WTC11 (cell line): ENCODE results near the gene THAP9. TPM values are rescaled to one million over a fixed set of nuclear protein-coding genes. Genes with fewer than 3 reads are reported as not detected.

ENCODE experiments used
- ATAC-seq: fragments of 200-7000 bp; cut with Tn5 transposase; 2 replicates; pipeline ENCODE4 v1.10.0; 2021; ENCODE audit warnings: mild to moderate bottlenecking, moderate library complexity
- CTCF ChIA-PET: fragments of 300-600 bp; sonication (Branson Sonifier 250); formaldehyde crosslinking; loops from one replicate; lab custom pipeline; 2021; ENCODE audit warnings: antibody characterized with exemption; lab: Charles Lee
- POLR2A ChIA-PET: fragments of 350-600 bp; sonication (Branson Sonifier 250); formaldehyde crosslinking; loops from one replicate; lab custom pipeline; 2021; ENCODE audit warnings: antibody characterized with exemption; lab: Charles Lee
- DNase-seq: peaks from one replicate; pipeline ENCODE4 v3.0.0; 2021; ENCODE audit warnings: low spot score
- H3K27ac Mint-ChIP-seq: 2 replicates; pipeline ENCODE4 v1.8.0; 2021; ENCODE audit warnings: mixed read lengths
- H3K27me3 Mint-ChIP-seq: 2 replicates; pipeline ENCODE4 v1.8.0; 2021; ENCODE audit warnings: low read depth, mild to moderate bottlenecking, moderate library complexity, mixed read lengths
- H3K36me3 Mint-ChIP-seq: 2 replicates; pipeline ENCODE4 v1.8.0; 2021; ENCODE audit warnings: mixed read lengths
- H3K4me1 Mint-ChIP-seq: 2 replicates; pipeline ENCODE4 v1.8.0; 2022; ENCODE audit warnings: mixed read lengths
- H3K4me3 Mint-ChIP-seq: 2 replicates; pipeline ENCODE4 v1.8.0; 2021; ENCODE audit warnings: mild to moderate bottlenecking, moderate library complexity, mixed read lengths
- H3K9me3 Mint-ChIP-seq: 2 replicates; pipeline ENCODE4 v1.8.0; 2021; ENCODE audit warnings: mixed read lengths
- CDX4 ChIP-seq: fragments of 250-450 bp; sonication (Bioruptor Pico); IDR thresholded peaks from 2 replicates; pipeline ENCODE4 v1.9.0; 2021; ENCODE audit warnings: moderate library complexity, mild to moderate bottlenecking, inconsistent platforms, borderline replicate concordance
- CREB1 ChIP-seq: sonication (generic); formaldehyde crosslinking; IDR thresholded peaks from 2 replicates; pipeline ENCODE4 v1.8.0; 2023; ENCODE audit warnings: mild to moderate bottlenecking, missing genetic modification reagents
- ESRRA ChIP-seq: sonication (generic); formaldehyde crosslinking; IDR thresholded peaks from 2 replicates; pipeline ENCODE4 v1.8.1; 2022; ENCODE audit warnings: mild to moderate bottlenecking, missing genetic modification reagents, borderline replicate concordance
- GABPB1 ChIP-seq: sonication (generic); formaldehyde crosslinking; IDR thresholded peaks from 2 replicates; pipeline ENCODE4 v1.8.1; 2023; ENCODE audit warnings: mild to moderate bottlenecking, missing genetic modification reagents
- HMGXB4 ChIP-seq: sonication (generic); formaldehyde crosslinking; IDR thresholded peaks from 2 replicates; pipeline ENCODE4 v1.8.1; 2023; ENCODE audit warnings: mild to moderate bottlenecking, moderate library complexity, missing genetic modification reagents
- IRF1 ChIP-seq: sonication (generic); formaldehyde crosslinking; IDR thresholded peaks from 2 replicates; pipeline ENCODE4 v1.8.0; 2023; ENCODE audit warnings: missing genetic modification reagents
- KAT7 ChIP-seq: sonication (generic); formaldehyde crosslinking; IDR thresholded peaks from 2 replicates; pipeline ENCODE4 v1.8.1; 2023; ENCODE audit warnings: missing genetic modification reagents, mild to moderate bottlenecking, borderline replicate concordance
- MAX ChIP-seq: sonication (generic); formaldehyde crosslinking; IDR thresholded peaks from 2 replicates; pipeline ENCODE4 v1.8.0; 2022; ENCODE audit warnings: mild to moderate bottlenecking, missing genetic modification reagents
- NR1H2 ChIP-seq: sonication (generic); formaldehyde crosslinking; IDR thresholded peaks from 2 replicates; pipeline ENCODE4 v1.9.0; 2021; ENCODE audit warnings: mild to moderate bottlenecking, moderate library complexity, missing genetic modification reagents
- NR3C1 ChIP-seq: sonication (generic); formaldehyde crosslinking; conservative IDR thresholded peaks from 2 replicates; pipeline ENCODE4 v1.8.1; 2023; ENCODE audit warnings: low read depth, mild to moderate bottlenecking, missing genetic modification reagents
- PREB ChIP-seq: sonication (generic); formaldehyde crosslinking; IDR thresholded peaks from 2 replicates; pipeline ENCODE4 v1.8.1; 2022; ENCODE audit warnings: mild to moderate bottlenecking, missing genetic modification reagents, moderate library complexity, borderline replicate concordance
- RELA ChIP-seq: sonication (generic); formaldehyde crosslinking; IDR thresholded peaks from 2 replicates; pipeline ENCODE4 v1.8.1; 2022; ENCODE audit warnings: missing genetic modification reagents, mild to moderate bottlenecking, borderline replicate concordance
- SOX15 ChIP-seq: fragments of 250-450 bp; sonication (Bioruptor Pico); IDR thresholded peaks from 2 replicates; pipeline ENCODE4 v1.9.0; 2021; ENCODE audit warnings: mild to moderate bottlenecking
- SP1 ChIP-seq: sonication (generic); formaldehyde crosslinking; conservative IDR thresholded peaks from 2 replicates; pipeline ENCODE4 v1.8.1; 2022; ENCODE audit warnings: missing genetic modification reagents
- USF1 ChIP-seq: sonication (generic); formaldehyde crosslinking; IDR thresholded peaks from 2 replicates; pipeline ENCODE4 v1.8.0; 2022; ENCODE audit warnings: mild to moderate bottlenecking, missing genetic modification reagents
- ZNF281 ChIP-seq: sonication (generic); formaldehyde crosslinking; IDR thresholded peaks from 2 replicates; pipeline ENCODE4 v1.8.0; 2023; ENCODE audit warnings: mild to moderate bottlenecking, missing genetic modification reagents
- ZNF317 ChIP-seq: sonication (generic); formaldehyde crosslinking; IDR thresholded peaks from 2 replicates; pipeline ENCODE4 v1.8.1; 2023; ENCODE audit warnings: low read depth, mild to moderate bottlenecking, moderate library complexity, missing genetic modification reagents, borderline replicate concordance
- ZNF425 ChIP-seq: fragments of 250-450 bp; sonication (Bioruptor Pico); conservative IDR thresholded peaks from 2 replicates; pipeline ENCODE4 v1.9.0; 2021; ENCODE audit warnings: mild to moderate bottlenecking
- total RNA-seq: library from RNA; stranded (reverse); gene quantifications from 3 replicates; pipeline ENCODE4 v1.2.3, GENCODE V29; 2021

THAP9 gene
- total RNA-seq, 1 experiment from 2014 or later: 17.7 TPM

GRCh38 chr4:82918091-82918490, 17.6 kb downstream of the THAP9 start (continued):
- TF ChIP-seq ZNF281: no peak
- no peak for TF ChIP-seq PREB
- TF ChIP-seq NR3C1 (CRISPR knock-in tag): no peak
- no peak for TF ChIP-seq CREB1 (CRISPR knock-in tag)
- no peak for TF ChIP-seq CDX4
- TF ChIP-seq KAT7 (CRISPR knock-in tag): no peak
- TF ChIP-seq ZNF317 (CRISPR knock-in tag): no peak

- no peak for DNase-seq
- no peaks in the 10 kb centered on the region for H3K27me3 Mint-ChIP-seq
- no peak for TF ChIP-seq ESRRA (CRISPR knock-in tag)
- TF ChIP-seq IRF1 (CRISPR knock-in tag): no peak
- no peak for TF ChIP-seq ZNF425 (CRISPR knock-in tag)
- no peak for ATAC-seq
- ChIA-PET POLR2A (no interaction called here), CTCF (no interaction called here)
- H3K4me3 Mint-ChIP-seq: no peak overlapping the region
- peaks cover 6% of the 10 kb centered on the region for H3K4me1 Mint-ChIP-seq
- H3K27ac Mint-ChIP-seq: no peak overlapping the region
- H3K36me3 Mint-ChIP-seq: peaks cover 26% of the 10 kb centered on the region; the same call in 1 of the 2 replicates
- no peaks in the 10 kb centered on the region for H3K9me3 Mint-ChIP-seq
These were observed 18.9 kb downstream of the THAP9 start for GRCh38 chr4:82919386-82919785.

- peaks cover 15% of the 10 kb centered on the region; the same call in 1 of the 2 replicates for H3K36me3 Mint-ChIP-seq
- no peak for ATAC-seq
- TF ChIP-seq USF1 (CRISPR knock-in tag): no peak
- TF ChIP-seq SOX15 (CRISPR knock-in tag): no peak
- no peak for TF ChIP-seq GABPB1 (CRISPR knock-in tag)
- TF ChIP-seq HMGXB4 (CRISPR knock-in tag): no peak
- no peak for TF ChIP-seq ZNF425 (CRISPR knock-in tag)
- TF ChIP-seq SP1 (CRISPR knock-in tag): no peak
- TF ChIP-seq RELA (CRISPR knock-in tag): no peak
- no peak for TF ChIP-seq MAX (CRISPR knock-in tag)
- no peak for TF ChIP-seq NR1H2 (CRISPR knock-in tag)
These were observed 21.3 kb downstream of the THAP9 start for GRCh38 chr4:82921795-82922194.

More at GRCh38 chr4:82921795-82922194, 21.3 kb downstream of the THAP9 start:
- Mint-ChIP-seq H3K4me1 (peaks cover 12% of the 10 kb centered on the region), H3K27ac (0 out of 2 replicates have a peak overlapping the region, but pooled peaks have one; percentile 37), H3K4me3 (no peak overlapping the region), H3K27me3 (no peaks in the 10 kb centered on the region), H3K9me3 (no peaks in the 10 kb centered on the region)
- ChIA-PET CTCF (interaction anchor here (0.7 kb wide), 1 partner anchor 376 kb away, joined by 3 read pairs; no protein-coding TSS in a partner anchor), POLR2A (no interaction called here)
- no peak for DNase-seq
